Jurkat, Clone E6-1 (cell line): ENCODE data around the gene GALNT10.
"Not testable (repeated sequence)": the region's sequence is repeated elsewhere in the genome, so short reads cannot be mapped to it uniquely, and the experiment has no call there.

Source experiments
- DNase-seq: peaks from one replicate; pipeline ENCODE4 v3.0.0-alpha.2; 2011; ENCODE audit warnings: low read depth, low spot score
- H3K4me3 ChIP-seq: 2 replicates; pipeline ENCODE4 v1.5.1; 2011; ENCODE audit warnings: mild to moderate bottlenecking, low read length, control low read depth, moderate library complexity

Gene GALNT10

DNA sequence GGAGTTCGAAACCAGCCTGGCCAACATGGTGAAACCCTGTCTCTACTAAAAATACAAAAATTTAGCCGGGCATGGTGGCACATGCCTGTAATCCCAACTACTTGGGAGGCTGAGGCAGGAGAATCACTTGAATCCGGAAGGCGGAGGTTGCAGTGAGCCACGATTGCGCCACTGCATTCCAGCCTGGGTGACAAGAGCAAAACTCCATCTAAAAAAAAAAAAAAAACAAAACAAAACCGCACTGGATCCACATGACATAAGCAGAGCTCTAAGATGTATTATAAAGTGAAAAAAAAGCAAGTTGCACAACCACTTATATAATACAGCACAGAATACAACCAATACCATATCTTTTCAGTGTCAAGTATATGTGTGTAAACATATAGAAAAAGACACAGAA, 169.7 kb downstream of the GALNT10 start:
- not testable (repeated sequence) for DNase-seq, H3K4me3 ChIP-seq

DNA sequence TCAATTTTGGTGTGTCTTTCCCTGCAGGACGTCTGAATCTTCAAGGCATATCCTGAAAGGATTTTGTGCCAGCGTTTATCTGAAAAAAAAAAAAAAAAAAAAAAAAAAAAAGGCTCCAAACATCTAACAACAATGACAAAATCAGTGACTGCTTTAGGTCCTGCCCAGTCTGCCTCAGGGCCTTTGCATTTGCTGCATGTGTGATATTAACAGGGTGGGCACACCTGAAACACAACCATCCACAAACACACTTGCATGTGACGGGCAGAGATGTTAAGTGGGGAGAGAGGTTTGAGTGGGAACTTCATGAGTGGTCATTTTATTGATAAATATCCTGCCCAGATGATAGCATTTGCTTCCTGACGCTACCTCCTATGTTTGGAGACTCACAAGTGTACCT, 172.9 kb downstream of the GALNT10 start:
- DNase-seq = no peak
- no peak overlapping the region for H3K4me3 ChIP-seq

DNA sequence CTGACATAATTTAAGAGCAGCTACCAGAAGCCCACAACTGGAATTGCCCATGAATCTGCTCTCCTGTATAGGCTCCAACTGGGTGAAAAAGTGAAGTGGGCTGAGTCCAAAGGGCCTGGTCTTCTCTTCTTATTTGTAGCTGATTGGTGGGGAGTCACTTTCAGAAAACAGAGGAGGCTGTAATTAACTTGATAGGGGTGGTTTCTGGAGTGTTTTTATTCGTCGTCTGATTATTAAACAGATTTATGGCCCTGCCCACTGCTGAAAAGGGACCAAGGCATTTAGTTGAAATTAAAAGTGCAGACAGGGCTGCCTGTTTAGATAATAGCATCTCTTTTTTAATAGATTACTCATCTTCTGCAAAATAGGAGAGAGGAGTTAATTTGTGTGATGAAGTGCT, 174.2 kb downstream of the GALNT10 start:
- DNase-seq = no peak
- H3K4me3 ChIP-seq = no peak overlapping the region

DNA sequence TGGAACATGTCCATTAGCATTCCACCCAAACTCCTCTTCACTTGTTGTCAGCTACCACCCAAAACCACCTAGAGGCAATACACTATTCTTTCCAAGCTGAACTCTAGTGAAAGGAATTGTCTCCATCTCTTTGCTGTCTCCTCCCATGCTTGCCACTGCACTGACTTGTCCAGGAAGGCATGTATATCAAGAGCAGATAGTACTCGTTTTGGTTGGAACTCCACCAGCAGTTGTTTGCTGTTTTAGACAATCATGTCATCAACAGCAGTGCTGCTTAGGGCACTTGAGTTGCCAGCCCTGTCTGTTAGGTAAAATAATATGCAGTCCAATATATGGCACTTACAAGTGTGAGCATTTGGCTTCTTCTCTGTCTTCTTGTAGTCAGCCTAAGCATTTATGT, 175.3 kb downstream of the GALNT10 start:
- DNase-seq = no peak
- no peak overlapping the region for H3K4me3 ChIP-seq

- no peak overlapping the region for H3K4me3 ChIP-seq
- DNase-seq = no peak
These were observed 175.8 kb downstream of the GALNT10 start for GRCh38 chr5:154366353-154366752.

- no peak overlapping the region for H3K4me3 ChIP-seq
- DNase-seq = no peak
These were observed 176.6 kb downstream of the GALNT10 start for GRCh38 chr5:154367101-154367500.

- no peak for DNase-seq
- H3K4me3 ChIP-seq = no peak overlapping the region
These were observed 177.7 kb downstream of the GALNT10 start for GRCh38 chr5:154368041-154368800.

DNA sequence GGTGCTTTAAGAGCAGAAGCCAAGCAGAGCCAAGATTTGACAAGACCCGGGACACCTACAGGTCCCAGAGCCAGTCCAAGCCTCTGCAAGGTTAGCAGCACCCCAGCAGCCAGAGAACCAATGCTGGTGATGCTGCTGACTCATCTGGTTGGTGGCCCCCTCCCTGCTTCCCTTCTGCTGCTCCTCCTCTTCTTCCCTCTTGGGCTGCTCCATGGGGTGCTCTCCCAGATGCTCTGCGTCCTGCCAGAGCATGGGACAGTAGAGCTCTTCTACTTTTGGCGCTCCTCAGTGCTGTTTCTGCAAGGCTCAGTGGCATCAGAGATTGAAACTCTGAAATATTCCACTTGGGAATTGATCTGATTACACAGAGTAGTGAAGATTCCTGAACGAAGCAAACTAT, 179.1 kb downstream of the GALNT10 start:
- no peak for DNase-seq
- no peak overlapping the region for H3K4me3 ChIP-seq

- H3K4me3 ChIP-seq = no peak overlapping the region
- DNase-seq = no peak
These were observed 179.6 kb downstream of the GALNT10 start for GRCh38 chr5:154370119-154370518.

- no peak for DNase-seq
- no peak overlapping the region for H3K4me3 ChIP-seq
These were observed 180.3 kb downstream of the GALNT10 start for GRCh38 chr5:154370813-154371212.

- H3K4me3 ChIP-seq = no peak overlapping the region
- DNase-seq = no peak
These were observed 181.2 kb downstream of the GALNT10 start for GRCh38 chr5:154371687-154372086.

- DNase-seq = no peak
- no peak overlapping the region for H3K4me3 ChIP-seq
These were observed 182.1 kb downstream of the GALNT10 start for GRCh38 chr5:154372661-154373060.

DNA sequence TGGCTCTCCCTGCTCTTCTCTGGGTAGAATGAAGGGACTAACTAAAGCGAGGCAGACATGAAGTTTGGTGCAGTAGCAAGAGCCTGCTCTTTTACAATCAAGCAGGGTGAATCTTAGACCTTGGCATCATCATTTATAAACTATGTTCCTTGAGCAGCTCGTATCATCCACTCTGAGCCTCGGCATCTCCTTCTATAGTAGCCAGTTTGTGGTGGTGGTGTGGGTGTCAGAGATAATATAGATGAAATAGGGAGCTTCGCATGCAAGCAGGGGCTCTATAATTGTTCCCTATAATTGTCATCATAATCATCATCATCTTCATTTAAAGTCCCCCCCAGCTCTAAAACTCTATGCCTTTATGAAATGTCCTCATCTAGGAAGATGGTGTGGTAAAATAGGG, 182.8 kb downstream of the GALNT10 start:
- DNase-seq = no peak
- no peak overlapping the region for H3K4me3 ChIP-seq

- no peak overlapping the region for H3K4me3 ChIP-seq
- no peak for DNase-seq
These were observed 183.2 kb downstream of the GALNT10 start for GRCh38 chr5:154373729-154374179.

GRCh38 chr5:154374264-154374663, 183.7 kb downstream of the GALNT10 start:
- no peak overlapping the region for H3K4me3 ChIP-seq
- no peak for DNase-seq

DNA sequence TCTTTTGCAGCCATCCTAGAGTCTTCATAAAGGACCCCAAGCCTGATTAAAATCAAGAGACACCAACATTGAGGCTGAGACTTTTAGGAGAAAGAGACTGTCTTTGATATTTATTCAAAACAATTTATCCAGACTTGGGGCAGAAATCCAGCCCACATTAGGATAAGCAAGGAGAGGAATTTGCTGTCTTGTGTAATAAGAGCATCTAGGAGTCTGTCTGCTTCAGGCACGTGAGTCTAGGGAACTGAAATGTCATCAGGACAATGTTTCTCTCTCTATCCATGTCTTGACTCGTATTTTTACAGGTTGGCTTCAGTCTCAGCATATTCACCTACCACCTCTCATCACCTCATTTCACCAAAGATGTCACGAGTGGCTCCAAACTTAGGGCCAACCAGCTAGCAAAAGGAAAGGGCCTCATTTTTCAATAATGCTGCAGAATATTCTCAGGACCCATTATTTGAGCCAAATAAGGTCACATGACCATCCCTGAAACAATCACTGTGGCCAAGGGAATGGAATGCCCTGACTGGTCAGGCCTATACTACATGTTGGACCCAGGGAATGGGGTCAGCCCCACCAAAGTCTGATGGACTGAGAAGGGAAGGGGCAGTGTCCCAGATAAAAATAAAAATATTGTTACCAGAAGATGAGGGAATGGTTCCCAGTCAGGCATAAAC, 184.9 kb downstream of the GALNT10 start:
- no peak for DNase-seq

GRCh38 chr5:154376481-154376880, 185.9 kb downstream of the GALNT10 start:
- DNase-seq = no peak
- no peak overlapping the region for H3K4me3 ChIP-seq

More for the DNA sequence above, 184.9 kb downstream of the GALNT10 start:
- no peak overlapping the region for H3K4me3 ChIP-seq

DNA sequence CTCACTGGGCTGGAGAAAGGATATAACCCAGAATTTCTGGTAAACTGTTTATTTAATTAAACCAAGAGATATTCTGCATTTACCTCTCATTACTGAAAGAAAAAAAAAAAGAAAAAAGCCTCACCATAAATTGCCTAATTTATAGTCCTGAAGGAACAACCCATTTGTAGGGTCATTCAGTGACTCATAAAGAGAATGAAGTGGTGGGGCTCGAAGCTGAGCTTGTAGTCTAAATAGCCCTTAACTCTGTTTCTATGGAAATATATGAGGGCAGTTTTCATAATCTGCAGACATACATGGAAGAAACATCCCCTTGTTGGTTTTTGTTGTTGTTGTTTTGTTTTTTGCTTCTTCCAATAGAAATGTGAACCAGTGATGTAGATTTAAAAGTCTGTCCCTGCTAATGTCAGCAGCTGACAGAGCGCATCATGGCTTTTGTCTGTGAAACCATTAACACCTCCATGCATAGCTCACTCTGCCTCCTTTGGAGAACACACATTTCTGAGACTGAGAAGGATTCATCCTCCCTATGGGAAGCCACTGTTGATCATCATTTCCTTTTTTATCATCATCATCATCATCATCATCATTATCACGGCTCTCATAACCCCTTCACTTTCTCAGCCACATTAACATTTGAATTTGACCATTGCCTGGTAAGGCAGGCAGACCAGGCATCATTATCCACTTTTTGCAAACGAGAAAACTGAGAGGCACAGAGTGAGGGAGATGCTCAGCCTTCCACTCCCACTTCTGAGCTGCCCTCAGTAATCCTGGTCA, 187.4 kb downstream of the GALNT10 start:
- H3K4me3 ChIP-seq = no peak overlapping the region

GRCh38 chr5:154380263-154380662, 189.7 kb downstream of the GALNT10 start:
- DNase-seq = no peak
- no peak overlapping the region for H3K4me3 ChIP-seq

More for the DNA sequence above, 187.4 kb downstream of the GALNT10 start:
- no peak for DNase-seq
